Activated CD8-positive, alpha-beta T cell treated with anti-CD3 and anti-CD28 coated beads, Interleukin-2, amount 10 ng/mL, durations not matched to agents 7 days and 5 days (primary cell): ENCODE results near the gene MSH5. TPM values are rescaled to one million over a fixed set of nuclear protein-coding genes. Genes with fewer than 3 reads are reported as not detected.
"Not testable (repeated sequence)": the region's sequence is repeated elsewhere in the genome, so short reads cannot be mapped to it uniquely, and the experiment has no call there.

ENCODE experiments used
- ATAC-seq: fragments of 150-1000 bp; cut with Tn5 transposase; one replicate; pipeline ENCODE4 v1.10.0; 2021; ENCODE audit warnings: moderate library complexity
- CTCF ChIA-PET: fragments of 350-600 bp; sonication (Branson Sonifier 250); formaldehyde crosslinking; loops from one replicate; lab custom pipeline; 2021; ENCODE audit warnings: antibody characterized with exemption; lab: Charles Lee
- POLR2A ChIA-PET: fragments of 350-600 bp; sonication (Branson Sonifier 250); formaldehyde crosslinking; loops from one replicate; lab custom pipeline; 2021; ENCODE audit warnings: antibody characterized with exemption; lab: Charles Lee
- DNase-seq: peaks from one replicate; pipeline ENCODE4 v3.0.0-alpha.2; 2020
- H3K27ac Mint-ChIP-seq: one replicate; pipeline ENCODE4 v1.8.0; 2021; ENCODE audit warnings: mild to moderate bottlenecking, mixed read lengths
- H3K27me3 Mint-ChIP-seq: one replicate; pipeline ENCODE4 v1.8.0; 2021; ENCODE audit warnings: low read depth, mixed read lengths
- H3K36me3 Mint-ChIP-seq: one replicate; pipeline ENCODE4 v1.8.0; 2021; ENCODE audit warnings: low read depth, mixed read lengths
- H3K4me1 Mint-ChIP-seq: one replicate; pipeline ENCODE4 v1.8.0; 2021; ENCODE audit warnings: low read depth, mixed read lengths
- H3K4me3 Mint-ChIP-seq: one replicate; pipeline ENCODE4 v1.8.0; 2021; ENCODE audit warnings: mild to moderate bottlenecking, mixed read lengths
- H3K9me3 Mint-ChIP-seq: one replicate; pipeline ENCODE4 v1.8.0; 2022; ENCODE audit warnings: mixed read lengths; ENCODE audit not compliant: insufficient read depth
- total RNA-seq, 2 experiments: library from RNA; stranded (reverse); gene quantifications; one replicate each; pipeline ENCODE4 v1.2.3, GENCODE V29; 2021

MSH5 gene
- total RNA-seq, 2 experiments from 2014 or later = 64.8 to 73.6 TPM

DNA sequence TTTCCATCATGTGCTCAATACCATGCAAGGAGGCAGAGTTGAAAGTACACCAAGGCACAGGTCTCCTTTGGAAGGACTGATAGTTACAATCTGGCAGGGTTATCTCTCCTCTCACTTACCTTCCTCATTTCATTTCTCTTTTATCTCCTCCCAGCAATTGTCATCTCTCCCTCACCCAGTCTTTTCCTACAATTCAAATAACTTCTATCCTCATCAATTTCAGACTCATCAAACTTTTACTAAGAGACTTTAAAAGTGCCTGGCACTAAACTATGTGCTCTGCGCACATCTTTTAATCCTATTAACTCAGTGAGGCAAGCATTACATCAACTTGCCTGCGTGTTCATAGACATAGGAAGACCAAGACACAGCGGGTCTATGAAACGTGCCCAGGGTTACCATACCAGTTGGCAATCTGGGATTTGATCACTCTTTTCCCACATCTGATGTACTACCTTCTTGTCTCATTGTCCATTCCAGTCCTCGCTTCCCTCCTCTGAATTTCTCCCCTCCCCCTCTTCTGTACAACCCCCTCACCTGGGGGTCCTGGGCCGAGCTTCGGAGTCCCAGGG, 54.6 kb downstream of the MSH5 start:
- ChIA-PET POLR2A (interaction anchor here (0.6 to 2.1 kb wide), 8 partner anchors 12 to 65 kb away, joined by 3 to 20 read pairs (median 4); partner anchors contain the start of genes DDAH2, HSPA1A, HSPA1L and LSM2), CTCF (interaction anchor here (0.7 to 3.5 kb wide), 5 partner anchors 8 to 64 kb away, joined by 3 to 46 read pairs (median 5); partner anchors contain the start of genes LSM2 and MSH5)
- Mint-ChIP-seq H3K27ac (peak overlapping the region; percentile 79), H3K4me3 (peak overlapping the region; percentile 97), H3K9me3 (no peaks in the 10 kb centered on the region), H3K36me3 (peaks cover 43% of the 10 kb centered on the region), H3K4me1 (peaks cover 56% of the 10 kb centered on the region), H3K27me3 (no peaks in the 10 kb centered on the region)
- ATAC-seq (no peak), DNase-seq (no peak)

DNA sequence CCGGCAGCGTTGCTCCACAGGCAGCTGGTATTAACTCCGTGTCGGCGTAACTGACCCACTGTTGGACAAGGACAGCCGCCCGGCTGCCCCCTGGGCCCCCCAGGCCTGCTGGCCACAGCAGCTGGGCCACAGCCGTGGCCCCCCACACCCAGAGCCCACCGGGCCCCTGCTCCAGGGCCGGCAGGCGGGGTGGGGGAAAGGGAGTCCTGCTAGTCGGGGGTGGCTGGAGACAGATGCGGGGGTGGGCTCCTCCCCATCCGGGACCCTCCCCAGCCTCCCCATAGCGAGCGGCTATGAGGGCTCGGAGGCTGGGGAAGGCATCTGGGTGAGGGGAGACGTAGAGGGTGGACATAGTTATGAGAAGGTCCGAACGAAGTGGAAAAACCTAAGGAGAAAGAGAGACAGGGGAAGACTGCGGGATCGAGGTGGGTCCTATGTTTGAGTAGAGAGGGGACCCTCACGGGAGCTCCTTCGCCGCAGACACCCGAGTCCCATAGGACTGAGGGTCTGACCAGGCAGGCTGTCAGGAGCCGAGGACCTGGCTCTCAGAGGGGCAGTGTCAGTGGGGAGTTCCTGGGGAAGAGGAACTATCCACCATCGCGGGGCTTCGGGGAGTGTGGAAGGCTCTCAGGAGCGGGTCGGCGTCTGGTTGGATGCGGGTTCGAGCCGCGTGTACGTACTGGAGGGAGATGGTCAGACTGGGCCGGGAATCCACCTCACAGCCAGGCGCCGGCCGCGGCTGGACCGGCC, 55.2 kb downstream of the MSH5 start:
- ChIA-PET POLR2A (interaction anchor here (0.6 to 2.1 kb wide), 14 partner anchors 11 to 131 kb away, joined by 3 to 20 read pairs (median 4); partner anchors contain the start of genes DDAH2, HSPA1A, HSPA1L and LSM2), CTCF (interaction anchor here (0.7 to 3.5 kb wide), 11 partner anchors 9 to 65 kb away, joined by 3 to 46 read pairs (median 5); partner anchors contain the start of genes LSM2 and MSH5)
- peaks cover 59% of the 10 kb centered on the region for H3K4me1 Mint-ChIP-seq
- H3K27me3 Mint-ChIP-seq = no peaks in the 10 kb centered on the region
- peak overlapping the region; percentile 98 for H3K27ac Mint-ChIP-seq
- peak overlapping the region; percentile 97 for H3K4me3 Mint-ChIP-seq
- no peak for DNase-seq
- peaks cover 39% of the 10 kb centered on the region for H3K36me3 Mint-ChIP-seq
- peak; percentile 0 for ATAC-seq
- no peaks in the 10 kb centered on the region for H3K9me3 Mint-ChIP-seq

DNA sequence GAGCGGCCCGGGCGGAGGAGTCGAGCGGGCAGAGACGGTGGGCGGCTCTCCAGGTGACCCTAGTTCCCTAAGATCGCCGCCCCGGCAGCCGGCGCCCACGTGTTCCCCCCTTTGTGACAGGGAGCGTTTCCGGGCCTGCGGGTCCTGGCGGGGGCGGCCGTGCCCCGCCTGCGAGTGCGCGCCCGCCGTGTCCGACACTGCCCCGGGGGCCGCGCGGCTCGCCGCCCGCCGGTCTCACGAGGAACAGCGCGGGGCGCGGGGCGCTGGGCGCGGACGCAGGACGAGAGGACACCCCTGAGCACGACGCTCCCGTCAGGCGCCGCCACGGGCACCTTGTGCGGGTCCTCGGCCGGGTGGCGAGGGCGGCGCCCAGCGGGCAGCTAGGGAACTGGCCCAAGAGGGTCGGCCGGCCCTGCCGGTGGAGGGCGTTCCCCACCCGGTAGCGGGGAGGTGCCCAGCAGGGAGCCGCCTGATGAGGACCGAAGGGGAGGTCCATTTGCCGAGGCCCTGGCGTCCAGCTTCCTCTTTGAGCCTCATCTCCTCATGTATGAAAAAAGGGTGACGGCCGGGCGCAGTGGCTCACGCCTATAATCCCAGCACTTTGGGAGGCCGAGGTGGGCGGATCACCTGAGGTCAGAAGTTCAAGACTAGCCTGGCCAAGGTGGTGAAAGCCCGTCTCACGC, 56.0 kb downstream of the MSH5 start, which contains the start of gene VARS1:
Gene VARS1 (minus strand): TSS at position 137 of the 683 bp plus-strand sequence. CDS start 535 bp downstream, outside the sequence.
- H3K36me3 Mint-ChIP-seq = peaks cover 34% of the 10 kb centered on the region
- ATAC-seq (peak; percentile 88), DNase-seq (peak; percentile 87)
- no peaks in the 10 kb centered on the region for H3K27me3 Mint-ChIP-seq
- POLR2A ChIA-PET = interaction anchor here (0.6 to 2.1 kb wide), 14 partner anchors 11 to 143 kb away, joined by 3 to 20 read pairs (median 4); partner anchors contain the start of genes GPANK1, HSPA1A, HSPA1L and LSM2
- H3K4me1 Mint-ChIP-seq = peaks cover 56% of the 10 kb centered on the region
- no peaks in the 10 kb centered on the region for H3K9me3 Mint-ChIP-seq
- CTCF ChIA-PET = interaction anchor here (0.6 to 3.5 kb wide), 17 partner anchors 11 to 163 kb away, joined by 3 to 46 read pairs (median 4); partner anchors contain the start of genes DDAH2, GPANK1, HSPA1A and HSPA1L
- H3K27ac Mint-ChIP-seq = peak within 1 kb of the TSS; percentile 98
- peak within 1 kb of the TSS; percentile 97 for H3K4me3 Mint-ChIP-seq

DNA sequence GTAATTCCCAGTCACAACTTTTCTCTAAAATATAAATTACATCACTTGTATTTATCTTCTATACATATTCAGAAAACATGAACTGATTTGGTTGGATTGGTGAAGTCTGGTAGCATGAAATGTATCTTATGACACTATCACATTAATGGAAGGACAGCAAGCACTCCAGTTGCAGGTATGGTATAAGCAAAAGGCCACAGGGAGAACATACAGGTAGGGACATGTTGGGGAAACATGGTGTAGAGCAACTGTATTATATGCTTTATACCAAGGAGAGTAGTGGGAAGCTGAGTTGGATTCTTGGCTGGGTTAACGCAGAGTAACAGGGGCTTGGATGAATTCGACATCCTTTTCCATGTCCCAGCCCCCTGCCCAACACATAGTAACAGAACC, 57.2 kb downstream of the MSH5 start:
- Mint-ChIP-seq H3K4me1 (peaks cover 56% of the 10 kb centered on the region), H3K9me3 (no peaks in the 10 kb centered on the region), H3K27ac (peak overlapping the region; percentile 87), H3K36me3 (peaks cover 32% of the 10 kb centered on the region), H3K27me3 (no peaks in the 10 kb centered on the region), H3K4me3 (no peak overlapping the region)
- ChIA-PET CTCF (interaction anchor here (1.0 to 3.5 kb wide), 7 partner anchors 10 to 161 kb away, joined by 3 to 46 read pairs (median 8); partner anchors contain the start of genes HSPA1A, HSPA1L, LSM2 and MSH5), POLR2A (interaction anchor here (0.9 to 1.7 kb wide), 4 partner anchors 17 to 132 kb away, joined by 3 to 8 read pairs (median 4); partner anchors contain the start of genes GPANK1 and MSH5)
- DNase-seq = no peak
- no peak for ATAC-seq

DNA sequence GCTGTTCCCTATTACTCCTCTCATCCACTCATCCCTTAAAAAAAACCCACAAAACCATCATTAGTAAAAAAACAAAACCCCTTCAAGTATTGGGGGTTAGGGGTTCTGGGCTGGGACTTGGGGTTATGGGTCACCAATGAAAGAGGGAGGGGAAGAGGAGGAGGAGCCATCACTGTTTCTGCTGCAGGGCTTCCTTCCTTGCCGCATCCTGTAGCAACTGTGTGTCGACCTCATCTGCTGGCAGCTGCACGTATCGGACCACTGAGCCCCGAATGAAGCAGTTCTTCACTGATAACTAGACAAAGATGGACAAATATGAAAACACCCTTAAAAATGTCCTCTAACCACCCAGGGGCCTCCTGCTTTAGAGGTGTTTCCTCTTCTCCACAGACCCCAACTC, 57.8 kb downstream of the MSH5 start:
- ATAC-seq (peak; percentile 43), DNase-seq (peak; percentile 78)
- Mint-ChIP-seq H3K4me1 (peaks cover 53% of the 10 kb centered on the region), H3K27me3 (no peaks in the 10 kb centered on the region), H3K4me3 (peak overlapping the region; percentile 56), H3K27ac (peak overlapping the region; percentile 87), H3K9me3 (no peaks in the 10 kb centered on the region), H3K36me3 (peaks cover 32% of the 10 kb centered on the region)
- POLR2A ChIA-PET = interaction anchor here (0.7 to 1.7 kb wide), 3 partner anchors 17 to 60 kb away, joined by 3 to 5 read pairs (median 4); no protein-coding TSS in a partner anchor
- CTCF ChIA-PET = interaction anchor here (1.1 to 3.5 kb wide), 3 partner anchors 10 to 28 kb away, joined by 6 to 46 read pairs (median 8); partner anchors contain the start of gene LSM2

DNA sequence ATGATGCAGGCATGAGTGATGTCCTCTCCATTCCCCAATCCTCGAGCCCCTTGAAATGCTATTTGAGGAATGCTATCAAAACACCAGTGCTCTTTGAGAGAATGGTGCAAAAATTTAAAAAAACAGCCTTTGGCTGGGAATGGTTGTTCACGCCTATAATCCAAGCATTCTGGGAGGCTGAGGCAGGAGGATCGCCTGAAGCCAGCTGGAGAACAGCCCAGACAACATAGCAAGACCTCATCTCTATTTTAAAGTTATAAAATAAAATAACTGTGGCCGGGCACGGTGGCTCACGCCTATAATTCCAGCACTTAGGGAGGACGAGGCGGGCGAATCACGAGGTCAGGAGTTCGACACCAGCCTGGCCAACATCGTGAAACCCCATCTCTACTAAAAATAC, 60.0 kb downstream of the MSH5 start:
- DNase-seq = no peak
- ChIA-PET CTCF (interaction anchor here (1.1 to 2.9 kb wide), 5 partner anchors 13 to 30 kb away, joined by 3 to 8 read pairs (median 5); no protein-coding TSS in a partner anchor), POLR2A (interaction anchor here (1.5 kb wide), 1 partner anchor 27 kb away, joined by 3 read pairs; no protein-coding TSS in a partner anchor)
- H3K9me3 Mint-ChIP-seq = no peaks in the 10 kb centered on the region
- peaks cover 46% of the 10 kb centered on the region for H3K4me1 Mint-ChIP-seq
- no peak overlapping the region for H3K27ac Mint-ChIP-seq
- no peaks in the 10 kb centered on the region for H3K27me3 Mint-ChIP-seq
- ATAC-seq = no peak
- peaks cover 37% of the 10 kb centered on the region for H3K36me3 Mint-ChIP-seq
- no peak overlapping the region for H3K4me3 Mint-ChIP-seq

DNA sequence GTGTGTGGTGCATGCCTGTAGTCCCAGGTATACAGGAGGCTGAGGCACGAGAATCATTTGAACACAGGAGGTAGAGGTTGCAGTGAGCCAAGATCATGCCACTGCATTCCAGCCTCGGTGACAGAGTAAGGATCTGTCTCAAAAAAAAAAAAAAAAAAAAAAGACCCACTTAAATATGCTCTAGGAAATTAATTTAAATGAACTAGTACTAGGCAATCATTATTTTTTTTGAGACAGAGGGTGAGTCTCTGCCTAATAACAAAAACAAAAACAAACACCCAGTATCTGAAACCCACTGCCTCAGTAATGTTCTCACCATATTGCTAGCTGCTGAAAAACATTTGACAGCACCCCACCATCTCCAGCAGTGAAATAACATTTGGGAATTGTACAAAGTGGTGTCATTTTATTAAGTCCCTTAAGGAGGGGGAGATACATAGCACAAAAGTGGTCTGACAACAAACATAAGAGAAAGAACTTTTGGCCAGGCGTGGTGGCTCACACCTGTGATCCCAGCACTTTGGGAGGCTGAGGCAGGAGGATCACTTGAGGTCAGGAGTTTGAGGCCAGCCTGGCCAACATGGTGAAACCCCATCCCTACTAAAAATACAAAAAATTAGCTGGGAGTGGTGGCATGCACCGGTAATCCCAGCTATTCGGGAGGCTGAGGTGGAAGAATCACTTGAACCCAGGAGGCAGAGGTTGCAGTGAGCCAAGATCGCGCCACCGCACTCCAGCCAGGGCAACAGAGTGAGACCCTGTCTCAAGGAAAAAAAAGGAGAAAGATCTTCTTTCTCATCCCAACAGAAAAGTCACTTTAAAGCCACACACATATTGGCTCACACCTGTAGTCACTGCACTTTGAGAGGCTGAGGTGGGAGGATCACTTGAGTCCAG, 61.5 kb downstream of the MSH5 start:
- H3K27ac Mint-ChIP-seq, ATAC-seq, POLR2A ChIA-PET, DNase-seq, H3K27me3 Mint-ChIP-seq, H3K9me3 Mint-ChIP-seq, H3K4me3 Mint-ChIP-seq: not testable (repeated sequence)
- Mint-ChIP-seq H3K4me1 (peaks cover 56% of the 10 kb centered on the region), H3K36me3 (peaks cover 39% of the 10 kb centered on the region)
- CTCF ChIA-PET = interaction anchor here (1.0 kb wide), 1 partner anchor 10 kb away, joined by 3 read pairs; no protein-coding TSS in a partner anchor

DNA sequence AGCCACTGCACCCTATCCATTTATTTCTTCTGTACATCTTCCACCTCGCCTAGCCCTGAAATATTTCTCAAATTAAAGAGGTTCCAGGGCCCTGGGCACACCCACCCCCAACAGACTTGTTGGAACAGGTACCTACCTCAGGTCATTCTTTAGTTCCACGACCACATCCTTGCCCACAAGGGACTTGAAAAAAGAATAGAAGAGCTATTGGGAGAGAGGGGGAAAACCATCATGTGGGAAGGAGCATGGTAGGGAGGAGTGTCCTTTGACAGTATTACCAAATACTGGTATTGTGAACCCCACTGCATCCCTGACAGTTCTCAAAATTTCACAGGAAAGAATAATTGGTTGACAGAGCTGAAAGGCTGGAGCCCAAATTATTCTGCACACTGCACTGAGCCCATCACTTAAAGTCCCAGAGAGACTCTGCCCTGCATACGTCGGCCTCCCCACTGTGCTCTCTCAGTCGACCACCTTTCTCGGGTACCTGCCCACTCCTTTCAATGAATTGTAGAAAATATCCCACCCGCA, 66.2 kb downstream of the MSH5 start:
- DNase-seq = peak; percentile 41
- POLR2A ChIA-PET = interaction anchor here (0.6 to 2.5 kb wide), 12 partner anchors 9 to 259 kb away, joined by 3 to 20 read pairs (median 5); partner anchors contain the start of genes CLIC1, HSPA1A, HSPA1B and HSPA1L
- Mint-ChIP-seq H3K4me1 (peaks cover 36% of the 10 kb centered on the region), H3K27me3 (no peaks in the 10 kb centered on the region), H3K27ac (peak overlapping the region; percentile 91), H3K9me3 (no peaks in the 10 kb centered on the region), H3K36me3 (peaks cover 40% of the 10 kb centered on the region), H3K4me3 (peak overlapping the region; percentile 97)
- CTCF ChIA-PET = interaction anchor here (0.9 to 3.4 kb wide), 13 partner anchors 9 to 103 kb away, joined by 3 to 46 read pairs (median 4); partner anchors contain the start of genes ABHD16A, CLIC1, DDAH2 and HSPA1A
- ATAC-seq = peak; percentile 31

DNA sequence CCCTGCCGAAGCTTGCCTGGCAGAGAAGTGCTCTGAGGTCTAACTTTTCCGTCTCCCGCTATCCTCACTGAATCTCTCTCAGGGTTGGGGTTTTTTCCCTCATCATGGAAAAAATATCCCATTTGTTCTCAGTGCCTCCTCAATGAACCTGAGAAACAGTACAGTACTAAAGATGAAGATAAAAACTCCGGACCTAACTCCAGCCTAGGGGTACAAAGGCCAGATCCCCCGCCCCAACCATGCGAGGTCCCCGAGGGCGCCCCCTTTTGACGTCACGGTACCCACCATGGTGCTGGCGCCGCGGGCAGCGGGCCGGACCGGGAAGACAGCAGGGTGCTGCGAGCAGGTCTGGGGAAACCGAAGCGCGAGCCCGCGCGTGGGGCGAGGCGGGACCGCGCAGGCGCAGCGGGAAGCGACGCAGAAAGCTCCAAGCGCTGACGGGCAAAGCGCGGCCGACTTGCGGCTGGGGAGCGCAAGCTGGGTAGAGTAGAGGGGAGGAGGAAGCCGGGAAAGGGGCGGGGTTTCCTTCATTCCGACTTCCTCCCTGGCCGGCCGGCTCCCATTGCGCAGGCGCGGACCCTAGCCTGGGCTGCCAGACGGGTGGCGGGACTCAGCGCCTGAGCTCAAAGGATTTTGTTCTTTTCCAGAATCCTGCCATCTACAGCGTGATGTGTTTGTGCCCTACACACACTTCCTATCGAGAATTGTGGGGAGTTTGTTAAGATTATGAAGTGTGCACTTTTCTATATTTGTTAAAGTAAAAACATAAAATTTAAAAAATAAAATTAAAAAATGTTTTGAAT, 66.9 kb downstream of the MSH5 start, which contains the start of gene LSM2:
Gene LSM2 (minus strand): TSS at position 497 of the 803 bp plus-strand sequence. CDS start 209 bp downstream, at position 288.
- H3K27me3 Mint-ChIP-seq = no peaks in the 10 kb centered on the region
- peak within 1 kb of the TSS; percentile 91 for H3K27ac Mint-ChIP-seq
- CTCF ChIA-PET = interaction anchor here (0.6 to 3.4 kb wide), 21 partner anchors 8 to 103 kb away, joined by 3 to 46 read pairs (median 4); partner anchors contain the start of genes ABHD16A, CLIC1, DDAH2 and EHMT2
- POLR2A ChIA-PET = interaction anchor here (0.6 to 2.5 kb wide), 17 partner anchors 8 to 259 kb away, joined by 3 to 20 read pairs (median 4); partner anchors contain the start of genes CLIC1, GPANK1, HSPA1A and HSPA1B
- peaks cover 37% of the 10 kb centered on the region for H3K36me3 Mint-ChIP-seq
- ATAC-seq (peak; percentile 98), DNase-seq (peak; percentile 98)
- peaks cover 33% of the 10 kb centered on the region for H3K4me1 Mint-ChIP-seq
- no peaks in the 10 kb centered on the region for H3K9me3 Mint-ChIP-seq
- H3K4me3 Mint-ChIP-seq = peak within 1 kb of the TSS; percentile 97
